ENCODE measurements around the gene RIMS1. TPM values are rescaled to one million over a fixed set of nuclear protein-coding genes. Genes with fewer than 3 reads are reported as not detected.
"Not testable (repeated sequence)": the region's sequence is repeated elsewhere in the genome, so short reads cannot be mapped to it uniquely, and the experiment has no call there.

The RIMS1 gene
- total RNA-seq, 1 donor from 2014 or later: 6.3 TPM

- H3K27me3 Mint-ChIP-seq (ENCODE audit: low read depth): no peaks in the 10 kb centered on the region
- H3K27ac Mint-ChIP-seq: no peak overlapping the region
- TF ChIP-seq, protein P1, sequence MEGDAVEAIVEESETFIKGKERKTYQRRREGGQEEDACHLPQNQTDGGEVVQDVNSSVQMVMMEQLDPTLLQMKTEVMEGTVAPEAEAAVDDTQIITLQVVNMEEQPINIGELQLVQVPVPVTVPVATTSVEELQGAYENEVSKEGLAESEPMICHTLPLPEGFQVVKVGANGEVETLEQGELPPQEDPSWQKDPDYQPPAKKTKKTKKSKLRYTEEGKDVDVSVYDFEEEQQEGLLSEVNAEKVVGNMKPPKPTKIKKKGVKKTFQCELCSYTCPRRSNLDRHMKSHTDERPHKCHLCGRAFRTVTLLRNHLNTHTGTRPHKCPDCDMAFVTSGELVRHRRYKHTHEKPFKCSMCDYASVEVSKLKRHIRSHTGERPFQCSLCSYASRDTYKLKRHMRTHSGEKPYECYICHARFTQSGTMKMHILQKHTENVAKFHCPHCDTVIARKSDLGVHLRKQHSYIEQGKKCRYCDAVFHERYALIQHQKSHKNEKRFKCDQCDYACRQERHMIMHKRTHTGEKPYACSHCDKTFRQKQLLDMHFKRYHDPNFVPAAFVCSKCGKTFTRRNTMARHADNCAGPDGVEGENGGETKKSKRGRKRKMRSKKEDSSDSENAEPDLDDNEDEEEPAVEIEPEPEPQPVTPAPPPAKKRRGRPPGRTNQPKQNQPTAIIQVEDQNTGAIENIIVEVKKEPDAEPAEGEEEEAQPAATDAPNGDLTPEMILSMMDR (IDR thresholded peaks at IDR 0.05; ENCODE audit: unreplicated experiment): no peak
- H3K9me3 Mint-ChIP-seq: no peaks in the 10 kb centered on the region
- no peak overlapping the region for H3K4me3 Mint-ChIP-seq
- DNase-seq (ENCODE audit: low spot score in 2 of 2, unreplicated experiment in 2 of 2): no peak
- peaks cover 2% of the 10 kb centered on the region for H3K4me1 Mint-ChIP-seq
- H3K36me3 Mint-ChIP-seq: no peaks in the 10 kb centered on the region
Observed at GRCh38 chr6:72321788-72322187, 435.4 kb downstream of the RIMS1 start.

DNA sequence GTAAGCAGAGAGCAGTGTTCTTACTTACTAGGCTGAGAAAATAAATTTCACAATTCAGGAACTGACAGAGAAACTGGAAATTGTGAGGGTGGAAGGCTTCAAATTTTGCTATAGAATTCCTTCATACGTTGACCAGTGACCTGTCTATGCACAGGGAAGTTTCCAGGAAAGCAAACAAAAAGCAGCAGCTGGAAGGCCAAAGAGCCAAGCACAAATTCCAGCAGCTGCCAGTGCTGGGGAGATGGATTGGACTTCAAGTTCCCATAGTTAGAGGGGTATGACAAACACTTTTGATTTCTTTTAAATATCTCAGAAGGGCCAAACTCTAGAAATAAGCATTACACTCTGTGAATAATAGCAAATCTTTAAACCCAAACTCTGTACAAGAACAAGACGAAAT is 436.4 kb downstream of the RIMS1 start:
- H3K27me3 Mint-ChIP-seq (ENCODE audit: low read depth): no peaks in the 10 kb centered on the region
- H3K9me3 Mint-ChIP-seq: no peaks in the 10 kb centered on the region
- H3K36me3 Mint-ChIP-seq: no peaks in the 10 kb centered on the region
- H3K4me3 Mint-ChIP-seq: no peak overlapping the region
- TF ChIP-seq, protein P1 (IDR thresholded peaks at IDR 0.05; ENCODE audit: unreplicated experiment): no peak
- no peak for DNase-seq (ENCODE audit: low spot score in 2 of 2, unreplicated experiment in 2 of 2)
- H3K27ac Mint-ChIP-seq: no peak overlapping the region
- H3K4me1 Mint-ChIP-seq: peaks cover 2% of the 10 kb centered on the region

DNA sequence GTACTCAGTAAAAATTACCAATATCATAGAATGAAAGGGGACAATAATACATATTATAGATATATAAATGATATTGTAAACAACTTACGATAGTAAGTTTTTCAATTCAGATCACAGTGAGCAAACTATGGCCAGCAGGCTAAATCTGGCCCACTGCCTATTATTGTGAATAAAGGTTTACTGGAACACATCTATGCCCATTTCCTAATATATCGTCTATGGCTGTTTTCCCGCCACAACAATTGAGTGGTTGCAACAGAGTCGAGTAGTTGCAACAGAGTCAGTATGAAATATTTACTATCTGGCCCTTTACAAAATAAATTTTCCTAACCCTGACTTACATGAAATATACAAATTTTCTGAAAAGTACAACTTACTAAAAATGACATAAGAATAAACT is 438.2 kb downstream of the RIMS1 start:
- Mint-ChIP-seq H3K4me1 (peaks cover 2% of the 10 kb centered on the region), H3K9me3 (no peaks in the 10 kb centered on the region), H3K36me3 (no peaks in the 10 kb centered on the region), H3K4me3 (no peak overlapping the region), H3K27me3 (ENCODE audit: low read depth) (no peaks in the 10 kb centered on the region), H3K27ac (no peak overlapping the region)
- TF ChIP-seq, protein P1 (IDR thresholded peaks at IDR 0.05; ENCODE audit: unreplicated experiment): no peak
- no peak for DNase-seq (ENCODE audit: low spot score in 2 of 2, unreplicated experiment in 2 of 2)

DNA sequence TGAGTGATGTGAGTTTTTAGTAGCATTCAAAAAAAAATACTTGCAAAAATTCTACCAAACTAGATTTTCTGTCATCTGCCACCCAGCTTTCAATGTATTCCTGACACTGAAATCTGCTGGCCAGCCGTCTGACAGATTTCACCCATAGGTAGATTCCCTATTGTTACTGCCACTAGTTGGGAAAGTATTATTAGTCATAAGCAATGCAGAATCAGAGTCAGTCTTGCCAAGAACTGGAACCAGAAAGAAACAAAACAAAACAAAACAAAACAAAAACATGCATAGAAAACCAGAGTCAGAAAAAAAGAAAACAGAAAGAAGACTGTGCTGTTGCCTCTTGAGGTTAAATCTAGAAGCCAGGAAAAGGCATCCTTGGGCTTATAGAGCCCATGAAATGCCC is 442.4 kb downstream of the RIMS1 start:
- Mint-ChIP-seq H3K27me3 (ENCODE audit: low read depth) (peaks cover 6% of the 10 kb centered on the region), H3K4me3 (no peak overlapping the region), H3K9me3 (no peaks in the 10 kb centered on the region), H3K27ac (no peak overlapping the region), H3K36me3 (no peaks in the 10 kb centered on the region), H3K4me1 (peaks cover 2% of the 10 kb centered on the region)
- no peak for DNase-seq (ENCODE audit: low spot score in 2 of 2, unreplicated experiment in 2 of 2)
- TF ChIP-seq, protein P1 (IDR thresholded peaks at IDR 0.05; ENCODE audit: unreplicated experiment): no peak

DNA sequence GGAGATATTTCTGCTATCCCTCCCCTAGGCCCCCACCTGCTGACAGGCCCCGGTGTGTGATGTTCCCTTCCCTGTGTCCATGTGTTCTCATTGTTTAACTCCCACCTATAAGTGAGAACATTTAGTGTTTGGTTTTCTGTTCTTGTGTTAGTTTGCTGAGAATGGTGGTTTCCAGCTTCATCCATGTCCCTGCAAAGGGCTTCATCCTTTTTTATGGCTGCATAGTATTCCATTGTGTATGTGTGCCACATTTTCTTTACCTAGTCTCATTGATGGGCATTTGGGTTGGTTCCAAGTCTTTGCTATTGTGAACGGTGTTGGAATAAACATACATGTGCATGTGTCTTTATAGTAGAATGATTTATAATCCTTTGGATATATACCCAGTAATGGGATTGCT is 448.9 kb downstream of the RIMS1 start:
- not testable (repeated sequence) for DNase-seq (ENCODE audit: low spot score in 2 of 2, unreplicated experiment in 2 of 2); H3K4me1 Mint-ChIP-seq; H3K36me3 Mint-ChIP-seq; H3K27me3 Mint-ChIP-seq (ENCODE audit: low read depth); H3K4me3 Mint-ChIP-seq; H3K27ac Mint-ChIP-seq
- peaks cover 20% of the 10 kb centered on the region for H3K9me3 Mint-ChIP-seq

DNA sequence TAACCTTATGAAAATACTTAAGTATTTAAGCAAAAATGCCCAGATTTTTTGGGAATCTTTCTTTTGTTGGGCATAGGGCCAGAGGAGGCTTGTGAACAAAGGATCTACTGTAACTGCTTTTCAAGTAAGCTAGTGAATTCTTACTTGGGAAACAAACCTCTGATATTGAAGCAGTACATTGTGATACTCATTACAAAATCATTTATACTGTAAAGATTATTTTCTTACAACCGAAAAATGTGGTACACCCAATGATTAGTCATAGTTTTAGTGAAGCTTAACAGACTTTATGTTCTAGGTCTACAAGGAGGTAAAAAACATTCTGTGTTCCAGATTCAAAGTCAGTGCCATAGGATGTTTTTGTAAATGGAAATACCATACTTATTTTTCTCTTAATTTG is 462.6 kb downstream of the RIMS1 start:
- Mint-ChIP-seq H3K9me3 (no peaks in the 10 kb centered on the region), H3K27ac (no peak overlapping the region), H3K36me3 (no peaks in the 10 kb centered on the region), H3K4me3 (no peak overlapping the region), H3K4me1 (peaks cover 5% of the 10 kb centered on the region), H3K27me3 (ENCODE audit: low read depth) (no peaks in the 10 kb centered on the region)
- TF ChIP-seq, protein P1 (IDR thresholded peaks at IDR 0.05; ENCODE audit: unreplicated experiment): no peak
- no peak for DNase-seq (ENCODE audit: low spot score in 2 of 2, unreplicated experiment in 2 of 2)

All from mesothelial cell of epicardium (in vitro differentiated cells).